GM19099 (cell line): Measurements from ENCODE around the gene SLC20A1.
A peak's percentile ranks its signal among the peaks of the same experiment; 100 is the strongest.

Experiments
- POLR2A ChIP-seq: IDR thresholded peaks from 3 replicates; pipeline ENCODE4 v1.6.1; 2011; ENCODE audit warnings: low read depth; ENCODE audit not compliant: insufficient read length; ENCODE audit errors: extremely low read depth

Gene SLC20A1

DNA sequence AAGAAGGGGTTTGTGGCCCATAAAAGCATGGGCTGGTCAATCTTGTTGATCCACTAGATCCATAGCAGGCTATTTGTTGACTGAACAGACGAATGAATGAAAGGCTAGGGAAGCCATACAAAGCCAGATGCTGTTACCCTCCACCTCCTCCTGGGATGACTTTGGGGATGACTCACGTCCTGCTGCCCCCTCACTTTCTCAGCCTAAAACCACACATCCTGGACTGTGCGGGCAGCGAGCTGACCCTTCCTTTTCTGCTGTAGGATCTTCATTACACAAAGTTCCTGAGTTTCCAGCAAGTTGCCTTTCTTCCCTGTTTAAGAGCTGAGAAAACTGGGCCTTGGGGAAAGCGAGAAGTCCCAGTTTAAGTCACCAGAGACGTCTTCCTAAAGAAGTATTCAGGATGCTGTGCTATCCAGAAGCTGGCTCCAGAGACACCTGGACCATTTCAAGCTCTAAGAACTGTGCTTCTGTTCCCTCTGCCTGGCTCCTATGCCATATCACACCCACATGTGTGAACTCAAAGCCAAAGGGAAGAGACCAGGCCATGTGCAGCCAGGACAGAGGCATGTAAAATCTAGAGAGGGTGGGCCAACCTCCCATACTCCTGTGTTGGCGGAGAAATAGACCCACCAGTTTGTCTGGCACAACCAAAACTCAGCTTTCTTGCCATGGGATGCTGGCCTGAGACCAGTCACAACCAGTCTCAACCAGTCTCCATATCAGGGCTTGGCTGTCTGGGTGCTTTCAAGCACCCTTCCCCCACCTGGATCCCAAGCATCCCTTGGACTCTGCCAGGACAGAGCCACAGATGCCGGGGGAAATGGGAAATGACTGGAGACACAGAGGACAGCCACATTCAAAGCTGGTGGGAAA is 4.7 kb upstream of the SLC20A1 start:
- no peak for TF ChIP-seq POLR2A

DNA sequence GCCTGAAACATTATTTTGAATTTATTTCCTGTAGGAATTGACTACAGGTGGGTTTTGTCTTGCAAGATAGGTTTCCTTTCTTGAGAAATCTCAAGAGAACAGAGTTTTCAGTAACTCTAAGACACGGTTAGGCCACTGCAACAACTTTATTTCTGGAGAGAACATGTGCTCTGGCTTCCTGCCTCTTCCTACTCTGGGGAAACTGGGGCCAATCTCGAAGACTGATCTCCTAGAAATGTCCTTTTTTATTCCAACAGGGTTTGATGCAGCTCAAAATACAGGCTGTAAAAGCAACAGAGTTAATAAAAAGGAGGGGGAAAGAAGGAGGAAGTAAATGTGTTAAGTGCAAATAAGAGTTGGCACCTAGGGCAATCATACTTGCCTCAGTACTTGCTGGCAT is 4.0 kb upstream of the SLC20A1 start:
- TF ChIP-seq POLR2A = no peak

DNA sequence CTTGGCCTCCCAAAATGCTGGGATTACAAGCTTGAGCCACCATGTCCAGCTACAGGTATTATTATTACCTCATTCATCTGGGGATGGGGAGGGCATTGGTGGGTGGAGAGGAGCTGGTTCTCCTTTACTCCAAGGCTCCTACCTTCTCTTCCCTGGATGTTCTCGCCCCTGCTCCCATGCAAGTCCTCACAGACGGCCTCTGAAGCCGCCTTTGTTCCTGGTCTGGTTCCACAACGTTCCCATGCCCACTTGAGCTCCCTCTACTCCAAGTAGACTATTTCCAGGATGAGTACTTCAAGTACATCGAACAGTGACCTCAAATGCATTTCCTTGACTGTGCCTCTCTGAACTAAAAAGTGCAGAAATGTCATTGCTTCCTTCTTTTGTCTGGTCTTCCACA is 3.2 kb upstream of the SLC20A1 start:
- no peak for TF ChIP-seq POLR2A

DNA sequence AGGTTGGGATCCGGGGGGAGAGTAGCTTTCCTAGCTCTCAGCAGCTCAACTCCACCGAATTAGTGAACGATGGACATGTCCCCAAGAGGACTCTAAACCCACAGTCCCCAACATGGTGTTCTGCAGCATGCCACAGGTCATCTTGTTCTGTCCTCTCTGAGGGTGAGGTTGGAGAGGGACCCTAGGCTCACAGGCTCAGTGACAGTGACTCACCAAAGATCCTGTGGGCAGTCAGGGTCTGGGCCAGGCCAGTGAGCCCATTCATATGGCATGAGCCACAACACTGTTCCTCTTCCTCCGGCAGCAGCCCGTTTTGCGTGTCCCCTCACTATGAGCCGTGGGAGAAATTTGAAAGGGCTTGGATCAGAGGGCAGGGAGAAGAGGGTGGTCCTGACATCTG is 2.8 kb upstream of the SLC20A1 start:
- TF ChIP-seq POLR2A = no peak

DNA sequence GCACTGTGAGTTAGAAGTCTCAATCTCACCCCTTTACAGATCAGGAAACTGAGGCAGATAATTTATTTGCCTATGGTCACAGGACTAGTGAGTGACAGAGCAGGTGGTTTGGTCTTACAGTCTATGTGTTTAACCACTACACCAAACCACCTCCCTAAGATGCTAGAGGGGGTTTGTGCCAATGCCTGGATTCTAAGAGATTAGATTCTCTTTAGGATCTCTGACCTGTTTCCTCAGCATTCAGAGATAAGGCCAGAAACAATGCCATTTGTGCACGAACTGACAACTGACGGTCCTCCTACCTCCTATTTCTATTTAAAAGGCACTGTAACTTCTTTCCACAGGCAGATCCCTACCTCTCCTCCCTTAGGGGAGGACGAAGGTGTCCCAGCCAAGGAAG is 2.3 kb upstream of the SLC20A1 start:
- no peak for TF ChIP-seq POLR2A

DNA sequence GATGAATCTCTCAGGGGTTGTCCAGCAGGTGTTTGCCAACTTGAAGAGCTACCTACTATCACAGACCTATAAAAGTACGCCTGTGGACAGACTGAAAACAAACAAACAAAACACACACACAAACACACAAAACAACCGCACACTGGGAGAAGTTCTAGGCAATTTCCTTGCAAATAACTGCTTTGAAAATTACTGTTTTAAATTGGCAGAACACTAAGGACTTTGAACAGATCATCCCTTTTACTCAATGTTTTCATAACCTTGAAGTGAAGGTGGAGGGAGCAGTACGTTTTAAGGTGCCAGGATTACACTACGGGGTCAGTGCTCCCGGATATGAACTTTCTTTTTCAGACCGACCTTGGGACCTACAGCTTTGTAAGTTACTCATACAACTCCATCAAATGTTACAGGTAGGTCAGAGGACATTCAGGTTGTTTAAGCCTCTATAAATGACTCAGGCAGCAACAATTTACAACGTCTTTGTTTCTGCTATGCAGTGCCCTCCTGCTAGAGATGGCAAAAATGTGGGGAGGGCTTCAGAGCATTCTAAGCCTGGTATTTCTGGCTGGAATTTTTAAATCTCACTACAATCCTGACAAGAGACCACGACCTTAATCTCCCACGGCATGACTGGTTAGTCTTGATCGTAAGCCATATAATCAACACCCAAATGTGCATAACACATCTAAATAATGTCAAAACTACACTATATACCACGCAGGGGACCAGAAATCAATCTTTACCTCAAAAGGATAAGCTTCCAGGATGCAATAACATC is 1.4 kb upstream of the SLC20A1 start:
- TF ChIP-seq POLR2A = no peak

DNA sequence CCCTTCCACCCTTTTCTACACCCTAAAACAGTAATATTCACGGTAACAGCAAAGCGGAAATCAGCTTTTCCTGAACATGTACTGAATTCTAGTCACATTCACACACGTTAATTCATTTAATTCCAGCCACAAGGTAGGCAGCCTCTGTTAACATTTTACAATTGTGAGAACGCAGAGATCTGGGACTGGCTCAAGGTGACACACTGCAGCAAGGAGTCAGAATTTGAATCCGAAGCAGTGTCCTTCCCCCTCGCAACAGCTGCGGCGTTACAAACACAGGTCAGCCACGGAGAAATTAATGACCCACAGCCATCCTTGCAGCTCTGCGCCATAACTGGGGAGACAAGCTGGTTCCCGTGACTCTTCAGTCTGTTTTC is 818 bp upstream of the SLC20A1 start:
- no peak for TF ChIP-seq POLR2A

DNA sequence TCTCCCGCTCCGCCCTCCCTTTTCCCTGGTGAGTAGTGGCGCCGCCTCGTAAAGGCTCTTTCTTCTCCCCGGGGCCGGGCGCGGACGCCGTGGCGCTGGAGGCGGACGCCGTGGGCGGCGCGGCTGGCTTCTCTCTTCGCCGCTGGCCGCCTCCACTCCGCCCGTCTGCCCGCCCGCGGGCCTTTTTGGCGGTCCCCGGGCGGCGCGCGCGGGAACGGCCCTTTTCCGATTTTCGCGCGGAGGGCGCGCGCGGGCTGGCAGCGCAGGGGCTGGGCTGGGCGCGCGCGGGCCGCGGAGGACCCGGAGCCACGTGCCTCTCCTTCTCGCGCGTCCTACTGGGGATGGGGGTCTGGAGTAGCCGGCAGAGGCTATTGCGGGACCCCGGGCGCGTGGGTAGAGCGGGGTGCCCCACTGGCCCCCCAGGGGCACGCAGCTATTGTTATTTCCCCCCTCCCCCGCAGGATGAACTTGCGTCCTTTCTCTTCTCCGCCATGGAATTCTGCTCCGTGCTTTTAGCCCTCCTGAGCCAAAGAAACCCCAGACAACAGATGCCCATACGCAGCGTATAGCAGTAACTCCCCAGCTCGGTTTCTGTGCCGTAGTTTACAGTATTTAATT is 472 bp downstream of the SLC20A1 start:
- no peak for TF ChIP-seq POLR2A

DNA sequence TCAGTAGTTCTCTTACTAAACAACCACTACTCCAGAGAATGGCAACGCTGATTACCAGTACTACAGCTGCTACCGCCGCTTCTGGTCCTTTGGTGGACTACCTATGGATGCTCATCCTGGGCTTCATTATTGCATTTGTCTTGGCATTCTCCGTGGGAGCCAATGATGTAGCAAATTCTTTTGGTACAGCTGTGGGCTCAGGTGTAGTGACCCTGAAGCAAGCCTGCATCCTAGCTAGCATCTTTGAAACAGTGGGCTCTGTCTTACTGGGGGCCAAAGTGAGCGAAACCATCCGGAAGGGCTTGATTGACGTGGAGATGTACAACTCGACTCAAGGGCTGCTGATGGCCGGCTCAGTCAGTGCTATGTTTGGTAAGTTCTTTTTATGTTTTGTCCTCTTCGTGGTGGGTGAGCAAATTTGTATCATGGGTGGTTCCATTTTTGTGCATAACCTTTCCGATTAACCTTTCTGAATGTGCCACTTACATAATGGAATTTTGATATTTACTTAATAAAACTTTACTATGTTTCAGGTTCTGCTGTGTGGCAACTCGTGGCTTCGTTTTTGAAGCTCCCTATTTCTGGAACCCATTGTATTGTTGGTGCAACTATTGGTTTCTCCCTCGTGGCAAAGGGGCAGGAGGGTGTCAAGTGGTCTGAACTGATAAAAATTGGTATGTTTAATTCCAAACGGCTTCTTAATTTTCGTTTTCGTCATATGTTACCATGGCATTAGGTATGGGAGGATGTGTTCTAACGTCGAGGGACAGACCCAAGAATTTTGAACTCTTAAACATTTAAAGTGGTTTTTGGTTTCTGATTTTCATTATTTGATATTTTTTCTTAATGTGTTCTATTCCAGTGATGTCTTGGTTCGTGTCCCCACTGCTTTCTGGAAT is 1.3 kb downstream of the SLC20A1 start:
- TF ChIP-seq POLR2A = no peak

DNA sequence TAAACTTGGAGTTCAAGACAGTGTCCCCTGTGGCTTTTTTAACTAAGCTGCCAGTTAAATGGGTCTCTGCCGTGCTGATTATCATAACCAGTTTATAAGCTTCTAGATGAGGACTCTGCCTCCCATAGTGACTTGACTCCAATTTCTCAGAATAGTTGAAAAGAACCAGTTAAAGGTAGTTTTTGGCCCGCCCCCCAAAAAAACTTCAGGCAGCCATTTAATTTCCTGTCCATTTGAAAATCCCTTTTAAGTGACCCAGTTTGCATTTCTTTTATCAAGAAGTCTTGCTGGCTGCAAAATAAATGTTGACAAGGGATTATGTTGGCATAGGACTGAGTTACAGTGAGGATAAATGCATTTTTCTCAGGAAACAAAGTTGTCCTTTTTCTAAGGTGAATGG is 2.3 kb downstream of the SLC20A1 start:
- no peak for TF ChIP-seq POLR2A

DNA sequence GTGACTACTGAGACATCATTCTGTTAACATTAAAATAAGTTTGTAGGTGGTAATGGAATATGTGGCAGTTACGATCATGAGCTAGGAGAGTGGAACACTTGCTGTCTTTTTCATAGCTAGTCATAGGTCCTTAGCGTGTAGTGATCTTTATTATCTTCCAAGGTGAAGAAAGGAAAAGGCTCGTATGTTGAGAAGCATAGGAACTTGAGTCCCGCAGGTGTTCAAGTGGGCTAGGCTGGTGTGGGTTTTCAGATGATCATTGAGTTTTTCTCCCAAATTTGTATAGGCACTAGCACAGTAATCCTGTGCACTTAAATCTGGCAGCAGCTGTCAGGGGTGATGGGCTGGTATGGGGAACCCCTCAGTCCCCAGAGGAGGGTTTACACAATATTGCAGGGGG is 10.9 kb downstream of the SLC20A1 start:
- TF ChIP-seq POLR2A = no peak

DNA sequence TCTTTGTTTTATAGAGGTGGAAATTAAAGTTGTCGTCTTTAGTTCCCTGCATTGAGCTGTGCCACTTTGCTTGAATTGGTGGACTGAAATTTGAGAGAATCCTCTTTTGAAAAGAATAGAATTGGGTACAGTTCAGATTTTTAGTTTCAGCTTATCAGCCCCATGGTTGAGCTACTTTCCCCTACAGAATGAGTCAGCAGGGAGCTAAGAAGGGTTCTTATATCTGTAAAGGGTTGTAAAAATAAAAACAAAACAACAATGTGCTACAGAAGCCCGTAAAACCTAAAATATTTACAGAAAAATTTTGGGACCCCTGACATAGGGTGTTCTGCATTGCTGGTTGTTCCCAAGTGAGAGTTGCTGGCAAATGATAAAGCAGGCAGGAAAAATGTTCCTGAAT is 12.6 kb downstream of the SLC20A1 start:
- TF ChIP-seq POLR2A = no peak

DNA sequence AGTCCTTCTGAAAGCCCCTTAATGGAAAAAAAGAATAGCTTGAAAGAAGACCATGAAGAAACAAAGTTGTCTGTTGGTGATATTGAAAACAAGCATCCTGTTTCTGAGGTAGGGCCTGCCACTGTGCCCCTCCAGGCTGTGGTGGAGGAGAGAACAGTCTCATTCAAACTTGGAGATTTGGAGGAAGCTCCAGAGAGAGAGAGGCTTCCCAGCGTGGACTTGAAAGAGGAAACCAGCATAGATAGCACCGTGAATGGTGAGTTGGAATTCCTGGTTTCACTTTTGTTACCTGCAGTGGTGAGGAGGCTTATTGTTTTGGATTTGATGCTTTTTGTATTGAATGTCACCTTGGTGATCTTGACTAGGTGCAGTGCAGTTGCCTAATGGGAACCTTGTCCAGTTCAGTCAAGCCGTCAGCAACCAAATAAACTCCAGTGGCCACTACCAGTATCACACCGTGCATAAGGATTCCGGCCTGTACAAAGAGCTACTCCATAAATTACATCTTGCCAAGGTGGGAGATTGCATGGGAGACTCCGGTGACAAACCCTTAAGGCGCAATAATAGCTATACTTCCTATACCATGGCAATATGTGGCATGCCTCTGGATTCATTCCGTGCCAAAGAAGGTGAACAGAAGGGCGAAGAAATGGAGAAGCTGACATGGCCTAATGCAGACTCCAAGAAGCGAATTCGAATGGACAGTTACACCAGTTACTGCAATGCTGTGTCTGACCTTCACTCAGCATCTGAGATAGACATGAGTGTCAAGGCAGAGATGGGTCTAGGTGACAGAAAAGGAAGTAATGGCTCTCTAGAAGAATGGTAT is 13.3 kb downstream of the SLC20A1 start:
- TF ChIP-seq POLR2A = peak; percentile 15

DNA sequence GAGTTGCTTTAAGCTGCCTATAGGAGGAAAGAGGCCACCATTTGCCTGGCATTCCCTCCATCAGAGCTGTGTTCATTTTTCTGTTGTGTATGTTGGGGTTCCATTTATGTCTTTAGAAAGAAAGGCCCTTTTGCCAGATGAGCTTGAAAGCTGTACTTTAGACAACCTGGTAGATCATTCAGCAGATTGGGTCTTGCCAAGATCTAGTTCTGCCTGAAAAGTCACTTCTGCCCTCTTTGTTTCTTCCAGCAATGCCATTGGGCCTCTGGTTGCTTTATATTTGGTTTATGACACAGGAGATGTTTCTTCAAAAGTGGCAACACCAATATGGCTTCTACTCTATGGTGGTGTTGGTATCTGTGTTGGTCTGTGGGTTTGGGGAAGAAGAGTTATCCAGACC is 14.4 kb downstream of the SLC20A1 start:
- TF ChIP-seq POLR2A = no peak
